Measurements from ENCODE around the gene CSMD2.
"Not testable (repeated sequence)": the region's sequence is repeated elsewhere in the genome, so short reads cannot be mapped to it uniquely, and the experiment has no call there.

Gene CSMD2

GRCh38 chr1:34052565-34052964, 112.5 kb downstream of the CSMD2 start:
- no peak for DNase-seq (ENCODE audit: low read depth)

GRCh38 chr1:34050709-34051485, 114.1 kb downstream of the CSMD2 start:
- no peak for DNase-seq (ENCODE audit: low read depth)

- DNase-seq (ENCODE audit: low read depth): no peak
These were observed 115.0 kb downstream of the CSMD2 start for GRCh38 chr1:34049994-34050393.

GRCh38 chr1:34049477-34049876, 115.6 kb downstream of the CSMD2 start:
- no peak for DNase-seq (ENCODE audit: low read depth)

- DNase-seq (ENCODE audit: low read depth): no peak
These were observed 127.2 kb downstream of the CSMD2 start for GRCh38 chr1:34037856-34038255.

GRCh38 chr1:34037109-34037508, 127.9 kb downstream of the CSMD2 start:
- no peak for DNase-seq (ENCODE audit: low read depth)

- no peak for DNase-seq (ENCODE audit: low read depth)
These were observed 131.0 kb downstream of the CSMD2 start for GRCh38 chr1:34034036-34034435.

GRCh38 chr1:34029954-34030353, 135.1 kb downstream of the CSMD2 start:
- no peak for DNase-seq (ENCODE audit: low read depth)

- DNase-seq (ENCODE audit: low read depth): no peak
These were observed 135.5 kb downstream of the CSMD2 start for GRCh38 chr1:34029515-34029914.

GRCh38 chr1:34028381-34029055, 136.5 kb downstream of the CSMD2 start:
- no peak for DNase-seq (ENCODE audit: low read depth)

GRCh38 chr1:34025675-34026074, 139.4 kb downstream of the CSMD2 start:
- DNase-seq (ENCODE audit: low read depth): no peak

GRCh38 chr1:34024485-34024884, 140.5 kb downstream of the CSMD2 start:
- DNase-seq (ENCODE audit: low read depth): no peak

- no peak for DNase-seq (ENCODE audit: low read depth)
These were observed 145.1 kb downstream of the CSMD2 start for GRCh38 chr1:34019741-34020552.

- no peak for DNase-seq (ENCODE audit: low read depth)
These were observed 146.7 kb downstream of the CSMD2 start for GRCh38 chr1:34018285-34018684.

- not testable (repeated sequence) for DNase-seq (ENCODE audit: low read depth)
These were observed 148.7 kb downstream of the CSMD2 start for GRCh38 chr1:34016281-34016680.

GRCh38 chr1:34013958-34014737, 150.9 kb downstream of the CSMD2 start:
- DNase-seq (ENCODE audit: low read depth): no peak

GRCh38 chr1:34013136-34013535, 151.9 kb downstream of the CSMD2 start:
- DNase-seq (ENCODE audit: low read depth): no peak

GRCh38 chr1:34009340-34009985, 155.6 kb downstream of the CSMD2 start:
- no peak for DNase-seq (ENCODE audit: low read depth)

- DNase-seq (ENCODE audit: low read depth): no peak
These were observed 157.3 kb downstream of the CSMD2 start for GRCh38 chr1:34007760-34008159.

- no peak for DNase-seq (ENCODE audit: low read depth)
These were observed 159.7 kb downstream of the CSMD2 start for GRCh38 chr1:34005309-34005708.

- DNase-seq (ENCODE audit: low read depth): no peak
These were observed 162.2 kb downstream of the CSMD2 start for GRCh38 chr1:34002810-34003209.
